HG02678 (cell line): ENCODE data around the gene PHLDB2.

Experiments
- ATAC-seq: cut with Tn5 transposase; IDR thresholded peaks from one replicate; pipeline ENCODE4 v1.9.1; 2021; ENCODE audit warnings: mild to moderate bottlenecking, moderate library complexity; ENCODE audit not compliant: unreplicated experiment

Gene PHLDB2

GRCh38 chr3:112013058-112013783, 154.2 kb downstream of the PHLDB2 start:
- ATAC-seq = peak; percentile 87

- no peak for ATAC-seq
These were observed 154.7 kb downstream of the PHLDB2 start for GRCh38 chr3:112013784-112014143.

- no peak for ATAC-seq
These were observed 158.0 kb downstream of the PHLDB2 start for GRCh38 chr3:112017091-112017490.

GRCh38 chr3:112018712-112019111, 159.6 kb downstream of the PHLDB2 start:
- ATAC-seq = no peak

GRCh38 chr3:112019716-112020115, 160.7 kb downstream of the PHLDB2 start:
- no peak for ATAC-seq

- no peak for ATAC-seq
These were observed 161.6 kb downstream of the PHLDB2 start for GRCh38 chr3:112020674-112021085.
